Measurements from ENCODE around the gene SPAG6. TPM values are rescaled to one million over a fixed set of nuclear protein-coding genes. Genes with fewer than 3 reads are reported as not detected.

SPAG6 gene
- total and polyA plus RNA-seq, 4 donors = 0.36 TPM; not detected in 3

GRCh38 chr10:22455068-22455857, 110.0 kb downstream of the SPAG6 start:
- Histone ChIP-seq H3K4me3 (ENCODE audit: low read length in 2 of 2) (no peak overlapping the region), H3K27ac (ENCODE audit: low read depth in 1 of 2, low read length in 2 of 2) (no peak overlapping the region), H3K27me3 (ENCODE audit: control insufficient read depth in 1 of 2, insufficient read depth in 2 of 2, low read length in 1 of 2) (no peaks in the 10 kb centered on the region), H3K4me1 (ENCODE audit: control insufficient read depth in 1 of 2, insufficient read depth in 2 of 2, low read length in 2 of 2) (peaks cover 0 to 1% of the 10 kb centered on the region in 2 donors), H3K9me3 (ENCODE audit: control insufficient read depth, low read length) (peaks cover under 1% of the 10 kb centered on the region), H3K36me3 (ENCODE audit: control insufficient read depth in 1 of 2, insufficient read depth in 2 of 2, low read length in 1 of 2) (no peaks in the 10 kb centered on the region)
- intact Hi-C loops (cut with DNase I) = no loop called here
- no peak for DNase-seq
- ATAC-seq (ENCODE audit: low FRiP score) = no peak
- 85 to 86% methylated on average over 8 of the region's 8 CpGs for WGBS, 2 donors

GRCh38 chr10:22456486-22456885, 111.2 kb downstream of the SPAG6 start:
- whole genome bisulfite sequencing, 2 donors = 86 to 90% methylated on average over 2 of the region's 2 CpGs
- ATAC-seq (ENCODE audit: low FRiP score) (no peak), DNase-seq (no peak)
- Histone ChIP-seq H3K4me1 (ENCODE audit: control insufficient read depth in 1 of 2, insufficient read depth in 2 of 2, low read length in 2 of 2) (peaks cover 0 to 1% of the 10 kb centered on the region in 2 donors), H3K36me3 (ENCODE audit: control insufficient read depth in 1 of 2, insufficient read depth in 2 of 2, low read length in 1 of 2) (no peaks in the 10 kb centered on the region), H3K27me3 (ENCODE audit: control insufficient read depth in 1 of 2, insufficient read depth in 2 of 2, low read length in 1 of 2) (no peaks in the 10 kb centered on the region), H3K4me3 (ENCODE audit: low read length in 2 of 2) (no peak overlapping the region), H3K9me3 (ENCODE audit: control insufficient read depth, low read length) (peaks cover 2% of the 10 kb centered on the region), H3K27ac (ENCODE audit: low read depth in 1 of 2, low read length in 2 of 2) (no peak overlapping the region)
- intact Hi-C loops (cut with DNase I) = no loop called here

- intact Hi-C loops (cut with DNase I) = no loop called here
- WGBS, 2 donors = 92% methylated on average over 9 of the region's 9 CpGs
- no peak for DNase-seq
Measured at GRCh38 chr10:22458272-22459038, 113.2 kb downstream of the SPAG6 start.

GRCh38 chr10:22459496-22459895, 114.2 kb downstream of the SPAG6 start:
- Histone ChIP-seq H3K27me3 (ENCODE audit: control insufficient read depth in 1 of 2, insufficient read depth in 2 of 2, low read length in 1 of 2) (no peaks in the 10 kb centered on the region), H3K4me1 (ENCODE audit: control insufficient read depth in 1 of 2, insufficient read depth in 2 of 2, low read length in 2 of 2) (no peaks in the 10 kb centered on the region), H3K4me3 (ENCODE audit: low read length in 2 of 2) (no peak overlapping the region), H3K36me3 (ENCODE audit: control insufficient read depth in 1 of 2, insufficient read depth in 2 of 2, low read length in 1 of 2) (no peaks in the 10 kb centered on the region), H3K27ac (ENCODE audit: low read depth in 1 of 2, low read length in 2 of 2) (no peak overlapping the region), H3K9me3 (ENCODE audit: control insufficient read depth, low read length) (peaks cover 2% of the 10 kb centered on the region)
- no peak for DNase-seq
- ATAC-seq (ENCODE audit: low FRiP score) = no peak
- 93 to 96% methylated on average over 2 of the region's 2 CpGs for WGBS, 2 donors
- intact Hi-C loops (cut with DNase I) = no loop called here

More at GRCh38 chr10:22458272-22459038, 113.2 kb downstream of the SPAG6 start:
- H3K4me3 ChIP-seq (ENCODE audit: low read length in 2 of 2) = no peak overlapping the region
- no peak for ATAC-seq (ENCODE audit: low FRiP score)
- peaks cover 0 to 1% of the 10 kb centered on the region in 2 donors for H3K4me1 ChIP-seq (ENCODE audit: control insufficient read depth in 1 of 2, insufficient read depth in 2 of 2, low read length in 2 of 2)
- no peaks in the 10 kb centered on the region for H3K36me3 ChIP-seq (ENCODE audit: control insufficient read depth in 1 of 2, insufficient read depth in 2 of 2, low read length in 1 of 2)
- H3K27me3 ChIP-seq (ENCODE audit: control insufficient read depth in 1 of 2, insufficient read depth in 2 of 2, low read length in 1 of 2) = no peaks in the 10 kb centered on the region
- no peak overlapping the region for H3K27ac ChIP-seq (ENCODE audit: low read depth in 1 of 2, low read length in 2 of 2)
- H3K9me3 ChIP-seq (ENCODE audit: control insufficient read depth, low read length) = peaks cover 2% of the 10 kb centered on the region

GRCh38 chr10:22460101-22460500, 114.8 kb downstream of the SPAG6 start:
- Histone ChIP-seq H3K9me3 (ENCODE audit: control insufficient read depth, low read length) (peaks cover 2% of the 10 kb centered on the region), H3K36me3 (ENCODE audit: control insufficient read depth in 1 of 2, insufficient read depth in 2 of 2, low read length in 1 of 2) (no peaks in the 10 kb centered on the region), H3K27me3 (ENCODE audit: control insufficient read depth in 1 of 2, insufficient read depth in 2 of 2, low read length in 1 of 2) (no peaks in the 10 kb centered on the region), H3K4me3 (ENCODE audit: low read length in 2 of 2) (no peak overlapping the region), H3K27ac (ENCODE audit: low read depth in 1 of 2, low read length in 2 of 2) (no peak overlapping the region), H3K4me1 (ENCODE audit: control insufficient read depth in 1 of 2, insufficient read depth in 2 of 2, low read length in 2 of 2) (no peaks in the 10 kb centered on the region)
- intact Hi-C loops (cut with DNase I) = no loop called here
- WGBS, 2 donors = 89 to 91% methylated on average over 7 of the region's 7 CpGs
- ATAC-seq (ENCODE audit: low FRiP score) (no peak), DNase-seq (no peak)

- ATAC-seq (ENCODE audit: low FRiP score) = no peak
- 86 to 92% methylated on average over 6 of the region's 6 CpGs for WGBS, 2 donors
- Histone ChIP-seq H3K4me3 (ENCODE audit: low read length in 2 of 2) (no peak overlapping the region), H3K36me3 (ENCODE audit: control insufficient read depth in 1 of 2, insufficient read depth in 2 of 2, low read length in 1 of 2) (no peaks in the 10 kb centered on the region), H3K27me3 (ENCODE audit: control insufficient read depth in 1 of 2, insufficient read depth in 2 of 2, low read length in 1 of 2) (no peaks in the 10 kb centered on the region), H3K4me1 (ENCODE audit: control insufficient read depth in 1 of 2, insufficient read depth in 2 of 2, low read length in 2 of 2) (no peaks in the 10 kb centered on the region), H3K9me3 (ENCODE audit: control insufficient read depth, low read length) (peaks cover 2% of the 10 kb centered on the region), H3K27ac (ENCODE audit: low read depth in 1 of 2, low read length in 2 of 2) (no peak overlapping the region)
- no peak for DNase-seq
- intact Hi-C loops (cut with DNase I) = no loop called here
Measured at GRCh38 chr10:22460531-22461403, 115.5 kb downstream of the SPAG6 start.

GRCh38 chr10:22461891-22462290, 116.6 kb downstream of the SPAG6 start:
- peaks cover 2% of the 10 kb centered on the region for H3K9me3 ChIP-seq (ENCODE audit: control insufficient read depth, low read length)
- no peaks in the 10 kb centered on the region for H3K27me3 ChIP-seq (ENCODE audit: control insufficient read depth in 1 of 2, insufficient read depth in 2 of 2, low read length in 1 of 2)
- H3K4me3 ChIP-seq (ENCODE audit: low read length in 2 of 2) = no peak overlapping the region
- 67 to 68% methylated on average over 2 of the region's 2 CpGs for WGBS, 2 donors
- H3K4me1 ChIP-seq (ENCODE audit: control insufficient read depth in 1 of 2, insufficient read depth in 2 of 2, low read length in 2 of 2) = no peaks in the 10 kb centered on the region
- no peaks in the 10 kb centered on the region for H3K36me3 ChIP-seq (ENCODE audit: control insufficient read depth in 1 of 2, insufficient read depth in 2 of 2, low read length in 1 of 2)
- ATAC-seq (ENCODE audit: low FRiP score) (no peak), DNase-seq (no peak)
- H3K27ac ChIP-seq (ENCODE audit: low read depth in 1 of 2, low read length in 2 of 2) = no peak overlapping the region
- intact Hi-C loops (cut with DNase I) = no loop called here

- intact Hi-C loops (cut with DNase I) = no loop called here
Measured at GRCh38 chr10:22463255-22463654, 118.0 kb downstream of the SPAG6 start.

More at GRCh38 chr10:22463255-22463654, 118.0 kb downstream of the SPAG6 start:
- Histone ChIP-seq H3K9me3 (ENCODE audit: control insufficient read depth, low read length) (peaks cover 2% of the 10 kb centered on the region), H3K27me3 (ENCODE audit: control insufficient read depth in 1 of 2, insufficient read depth in 2 of 2, low read length in 1 of 2) (no peaks in the 10 kb centered on the region), H3K27ac (ENCODE audit: low read depth in 1 of 2, low read length in 2 of 2) (no peak overlapping the region), H3K36me3 (ENCODE audit: control insufficient read depth in 1 of 2, insufficient read depth in 2 of 2, low read length in 1 of 2) (no peaks in the 10 kb centered on the region), H3K4me1 (ENCODE audit: control insufficient read depth in 1 of 2, insufficient read depth in 2 of 2, low read length in 2 of 2) (peaks cover 0 to 1% of the 10 kb centered on the region in 2 donors), H3K4me3 (ENCODE audit: low read length in 2 of 2) (no peak overlapping the region)
- WGBS, 2 donors = 57 to 75% methylated on average over 4 of the region's 4 CpGs
- no peak for ATAC-seq (ENCODE audit: low FRiP score)
- DNase-seq = no peak

Measured in aorta (tissue), 5 donors.